PFSK-1 (cell line): ENCODE data around the gene B4GALNT4.

Source experiments
- FOXP2 ChIP-seq: optimal IDR thresholded peaks from 2 replicates; pipeline ENCODE3; 2011; ENCODE audit warnings: borderline replicate concordance, control low read depth, inconsistent platforms; ENCODE audit not compliant: insufficient read depth; ENCODE audit errors: extremely low read length, extremely low read depth
- POLR2AphosphoS5 ChIP-seq: IDR thresholded peaks from 2 replicates; pipeline ENCODE4 v1.6.1; 2012; ENCODE audit warnings: low read depth, mild to moderate bottlenecking, control low read depth, low read length, moderate library complexity
- SIN3A ChIP-seq: IDR thresholded peaks from 2 replicates; pipeline ENCODE4 v1.6.1; 2012; ENCODE audit warnings: mild to moderate bottlenecking, low read length, moderate library complexity, borderline replicate concordance; ENCODE audit not compliant: insufficient read depth
- TAF1 ChIP-seq: IDR thresholded peaks from 2 replicates; pipeline ENCODE4 v1.6.1; 2012; ENCODE audit warnings: low read length, control low read depth, borderline replicate concordance; ENCODE audit not compliant: insufficient read depth
- TF ChIP-seq, protein P1 (sequence below), 2 experiments: IDR thresholded peaks; 2 replicates each; pipeline versions ENCODE4 v1.6.1 to v1.8.0; 2011 to 2012; ENCODE audit warnings: low read depth in 2 of 2, low read length in 2 of 2, control low read depth in 1 of 2, inconsistent platforms in 1 of 2, mild to moderate bottlenecking in 1 of 2, moderate library complexity in 1 of 2; ENCODE audit not compliant: insufficient read depth in 1 of 2

Gene B4GALNT4

DNA sequence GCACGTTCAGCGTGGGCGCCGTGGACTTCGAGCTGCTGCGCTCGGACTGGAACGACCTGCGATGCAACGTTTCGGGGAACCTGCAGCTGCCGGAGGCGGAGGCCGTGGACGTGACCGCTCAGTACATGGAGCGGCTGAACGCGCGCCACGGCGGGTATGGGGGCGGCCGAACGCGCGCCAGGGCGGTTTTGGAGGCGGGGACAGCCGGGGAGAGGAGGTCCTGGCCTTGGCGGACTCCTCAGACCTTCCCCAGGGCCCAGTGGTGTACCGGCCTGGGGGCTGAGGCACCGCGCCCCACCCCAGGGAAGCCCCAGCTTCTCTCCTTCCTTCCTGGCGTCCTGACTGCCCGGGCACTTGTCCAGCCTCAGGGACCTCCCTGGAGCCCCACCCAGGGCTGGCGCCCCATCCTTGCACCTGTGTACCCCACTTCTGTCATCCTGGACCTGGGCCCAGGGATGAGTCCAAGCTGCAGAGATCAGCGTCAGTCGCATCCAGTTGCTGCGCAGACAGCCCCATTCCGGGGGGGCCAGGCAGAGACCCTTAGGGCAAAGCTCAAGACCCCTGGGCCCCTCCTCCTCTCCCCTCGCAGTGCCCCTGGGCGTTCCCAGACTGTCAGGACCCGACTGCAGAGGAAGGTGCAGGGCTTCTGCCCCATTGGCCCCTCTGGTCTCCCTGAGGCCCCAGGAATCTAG lies 8.0 kb downstream of the B4GALNT4 start:
- no peak for TF ChIP-seq SIN3A
- no peak for TF ChIP-seq FOXP2
- TF ChIP-seq, protein P1, sequence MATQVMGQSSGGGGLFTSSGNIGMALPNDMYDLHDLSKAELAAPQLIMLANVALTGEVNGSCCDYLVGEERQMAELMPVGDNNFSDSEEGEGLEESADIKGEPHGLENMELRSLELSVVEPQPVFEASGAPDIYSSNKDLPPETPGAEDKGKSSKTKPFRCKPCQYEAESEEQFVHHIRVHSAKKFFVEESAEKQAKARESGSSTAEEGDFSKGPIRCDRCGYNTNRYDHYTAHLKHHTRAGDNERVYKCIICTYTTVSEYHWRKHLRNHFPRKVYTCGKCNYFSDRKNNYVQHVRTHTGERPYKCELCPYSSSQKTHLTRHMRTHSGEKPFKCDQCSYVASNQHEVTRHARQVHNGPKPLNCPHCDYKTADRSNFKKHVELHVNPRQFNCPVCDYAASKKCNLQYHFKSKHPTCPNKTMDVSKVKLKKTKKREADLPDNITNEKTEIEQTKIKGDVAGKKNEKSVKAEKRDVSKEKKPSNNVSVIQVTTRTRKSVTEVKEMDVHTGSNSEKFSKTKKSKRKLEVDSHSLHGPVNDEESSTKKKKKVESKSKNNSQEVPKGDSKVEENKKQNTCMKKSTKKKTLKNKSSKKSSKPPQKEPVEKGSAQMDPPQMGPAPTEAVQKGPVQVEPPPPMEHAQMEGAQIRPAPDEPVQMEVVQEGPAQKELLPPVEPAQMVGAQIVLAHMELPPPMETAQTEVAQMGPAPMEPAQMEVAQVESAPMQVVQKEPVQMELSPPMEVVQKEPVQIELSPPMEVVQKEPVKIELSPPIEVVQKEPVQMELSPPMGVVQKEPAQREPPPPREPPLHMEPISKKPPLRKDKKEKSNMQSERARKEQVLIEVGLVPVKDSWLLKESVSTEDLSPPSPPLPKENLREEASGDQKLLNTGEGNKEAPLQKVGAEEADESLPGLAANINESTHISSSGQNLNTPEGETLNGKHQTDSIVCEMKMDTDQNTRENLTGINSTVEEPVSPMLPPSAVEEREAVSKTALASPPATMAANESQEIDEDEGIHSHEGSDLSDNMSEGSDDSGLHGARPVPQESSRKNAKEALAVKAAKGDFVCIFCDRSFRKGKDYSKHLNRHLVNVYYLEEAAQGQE (IDR thresholded peaks at IDR 0.05; ENCODE audit: insufficient read depth in 1 of 2, low read depth in 2 of 2, low read length in 2 of 2): no peak
- no peak for TF ChIP-seq POLR2AphosphoS5
- TF ChIP-seq TAF1: no peak

DNA sequence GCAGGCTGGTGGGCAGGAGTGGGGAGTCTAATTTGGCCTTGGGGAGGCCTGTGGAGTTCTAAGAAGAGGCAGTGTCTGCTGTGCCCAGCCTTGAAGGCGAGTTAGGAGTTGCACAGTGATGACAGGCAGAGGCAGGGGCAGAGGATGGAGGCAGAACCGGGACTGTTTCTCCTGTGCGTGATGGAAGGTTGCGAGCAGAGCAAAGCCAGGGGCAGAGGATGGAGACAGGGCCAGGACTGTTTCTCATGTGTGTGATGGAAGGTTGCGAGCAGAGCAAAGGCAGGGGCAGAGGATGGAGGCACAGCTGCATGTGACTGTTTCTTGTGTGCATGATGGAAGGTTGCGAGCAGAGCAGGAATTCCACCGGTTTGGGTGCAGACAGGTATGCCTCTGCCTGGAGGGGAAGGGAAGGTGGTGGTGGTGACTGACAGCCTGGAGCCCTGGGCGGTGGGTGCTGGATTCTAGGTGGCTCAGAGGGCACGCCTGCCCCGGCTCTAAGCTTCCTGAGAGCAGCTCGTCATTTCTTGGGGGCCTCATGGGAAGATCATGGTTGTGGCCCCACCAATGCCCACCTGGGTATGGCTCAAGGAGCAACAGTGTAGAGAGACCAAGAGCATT lies 8.7 kb downstream of the B4GALNT4 start:
- TF ChIP-seq TAF1: no peak
- TF ChIP-seq, protein P1 (IDR thresholded peaks at IDR 0.05; ENCODE audit: insufficient read depth in 1 of 2, low read depth in 2 of 2, low read length in 2 of 2): no peak
- no peak for TF ChIP-seq POLR2AphosphoS5
- no peak for TF ChIP-seq SIN3A
- TF ChIP-seq FOXP2: no peak

DNA sequence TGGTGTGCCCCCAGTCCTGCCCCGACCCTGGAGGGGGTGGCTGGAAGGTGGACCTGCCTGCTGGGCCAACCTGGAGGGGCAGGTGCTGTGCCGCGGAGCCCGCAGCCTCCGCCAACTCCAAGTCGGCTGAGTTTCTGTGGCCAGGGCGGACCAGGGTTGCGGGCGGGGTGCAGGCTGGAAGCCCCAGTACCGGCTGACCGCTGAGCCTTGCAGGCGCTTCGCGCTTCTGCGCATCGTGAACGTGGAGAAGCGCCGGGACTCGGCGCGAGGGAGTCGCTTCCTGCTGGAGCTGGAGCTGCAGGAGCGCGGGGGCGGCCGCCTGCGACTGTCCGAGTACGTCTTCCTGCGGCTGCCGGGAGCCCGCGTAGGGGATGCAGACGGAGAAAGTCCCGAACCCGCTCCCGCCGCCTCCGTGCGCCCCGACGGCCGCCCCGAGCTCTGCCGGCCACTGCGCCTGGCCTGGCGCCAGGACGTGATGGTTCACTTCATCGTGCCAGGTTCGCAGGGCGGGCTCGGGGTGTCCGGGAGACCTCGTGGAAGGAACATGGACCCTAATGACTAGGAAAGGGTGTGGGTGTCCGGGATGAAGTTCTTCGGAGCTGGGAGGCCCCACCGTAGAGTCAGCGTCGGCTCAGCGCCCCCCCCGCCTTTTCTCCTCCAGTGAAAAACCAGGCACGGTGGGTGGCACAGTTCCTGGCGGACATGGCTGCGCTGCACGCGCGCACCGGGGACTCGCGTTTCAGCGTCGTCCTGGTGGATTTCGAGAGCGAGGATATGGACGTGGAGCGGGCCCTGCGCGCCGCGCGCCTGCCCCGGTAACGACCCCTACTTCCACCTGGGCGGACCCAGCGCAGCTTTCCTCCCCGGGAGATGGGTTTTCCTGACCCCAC lies 10.2 kb downstream of the B4GALNT4 start:
- TF ChIP-seq POLR2AphosphoS5 (no peak), FOXP2 (no peak), SIN3A (no peak), TAF1 (no peak)
- TF ChIP-seq, protein P1 (IDR thresholded peaks at IDR 0.05; ENCODE audit: insufficient read depth in 1 of 2, low read depth in 2 of 2, low read length in 2 of 2): no peak

DNA sequence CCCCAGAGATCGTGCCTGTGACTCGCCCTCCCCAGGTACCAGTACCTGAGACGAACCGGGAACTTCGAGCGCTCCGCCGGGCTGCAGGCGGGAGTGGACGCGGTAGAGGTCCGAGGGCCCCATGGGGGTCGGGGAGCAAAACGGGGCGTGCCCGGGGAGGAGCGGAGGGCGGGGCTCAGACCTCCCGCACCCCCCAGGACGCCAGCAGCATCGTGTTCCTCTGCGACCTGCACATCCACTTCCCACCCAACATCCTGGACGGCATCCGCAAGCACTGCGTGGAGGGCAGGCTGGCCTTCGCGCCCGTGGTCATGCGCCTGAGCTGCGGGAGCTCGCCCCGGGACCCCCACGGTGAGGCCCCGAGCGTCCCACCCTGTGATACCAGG lies 10.8 kb downstream of the B4GALNT4 start:
- no peak for TF ChIP-seq FOXP2
- TF ChIP-seq TAF1: no peak
- no peak for TF ChIP-seq POLR2AphosphoS5
- TF ChIP-seq, protein P1 (IDR thresholded peaks at IDR 0.05; ENCODE audit: insufficient read depth in 1 of 2, low read depth in 2 of 2, low read length in 2 of 2): no peak
- no peak for TF ChIP-seq SIN3A
